KOPT-K1 (cell line): ENCODE results near the gene SNRK.

Experiments used
- H3K27ac ChIP-seq: fragments of 200-600 bp; sonication (generic); 2 replicates; pipeline ENCODE4 v1.5.1; 2016; ENCODE audit warnings: antibody characterized with exemption, mild to moderate bottlenecking, low read depth, low read length; ENCODE audit not compliant: poor library complexity, severe bottlenecking
- H3K36me3 ChIP-seq: fragments of 200-600 bp; sonication (generic); 2 replicates; pipeline ENCODE4 v1.5.1; 2017; ENCODE audit warnings: antibody characterized with exemption, mild to moderate bottlenecking, low read length, moderate library complexity; ENCODE audit not compliant: insufficient read depth
- H3K9me3 ChIP-seq: fragments of 200-600 bp; sonication (generic); 2 replicates; pipeline ENCODE4 v1.5.1; 2017; ENCODE audit warnings: antibody characterized with exemption, low read length, mild to moderate bottlenecking; ENCODE audit not compliant: insufficient read depth, poor library complexity, severe bottlenecking

Gene SNRK

GRCh38 chr3:43256714-43257461, 29.5 kb upstream of the SNRK start:
- Histone ChIP-seq H3K27ac (no peak overlapping the region), H3K36me3 (no peaks in the 10 kb centered on the region), H3K9me3 (no peaks in the 10 kb centered on the region)

- Histone ChIP-seq H3K36me3 (no peaks in the 10 kb centered on the region), H3K27ac (no peak overlapping the region), H3K9me3 (no peaks in the 10 kb centered on the region)
Measured at GRCh38 chr3:43257850-43258249, 28.5 kb upstream of the SNRK start.

GRCh38 chr3:43259626-43260025, 26.7 kb upstream of the SNRK start:
- no peaks in the 10 kb centered on the region for H3K36me3 ChIP-seq
- H3K27ac ChIP-seq = no peak overlapping the region
- H3K9me3 ChIP-seq = no peaks in the 10 kb centered on the region

- H3K9me3 ChIP-seq = no peaks in the 10 kb centered on the region
- no peak overlapping the region for H3K27ac ChIP-seq
Measured at GRCh38 chr3:43260412-43260811, 25.9 kb upstream of the SNRK start.

GRCh38 chr3:43262194-43262593, 24.1 kb upstream of the SNRK start:
- H3K27ac ChIP-seq = no peak overlapping the region

More at GRCh38 chr3:43260412-43260811, 25.9 kb upstream of the SNRK start:
- no peaks in the 10 kb centered on the region for H3K36me3 ChIP-seq

GRCh38 chr3:43266451-43266850, 19.9 kb upstream of the SNRK start:
- no peaks in the 10 kb centered on the region for H3K9me3 ChIP-seq
- H3K27ac ChIP-seq = no peak overlapping the region

More at GRCh38 chr3:43262194-43262593, 24.1 kb upstream of the SNRK start:
- no peaks in the 10 kb centered on the region for H3K36me3 ChIP-seq
- no peaks in the 10 kb centered on the region for H3K9me3 ChIP-seq

GRCh38 chr3:43266995-43267394, 19.3 kb upstream of the SNRK start:
- H3K9me3 ChIP-seq = no peaks in the 10 kb centered on the region
- no peak overlapping the region for H3K27ac ChIP-seq
- no peaks in the 10 kb centered on the region for H3K36me3 ChIP-seq

More at GRCh38 chr3:43266451-43266850, 19.9 kb upstream of the SNRK start:
- H3K36me3 ChIP-seq = no peaks in the 10 kb centered on the region

GRCh38 chr3:43268636-43269035, 17.7 kb upstream of the SNRK start:
- H3K27ac ChIP-seq = no peak overlapping the region
- no peaks in the 10 kb centered on the region for H3K9me3 ChIP-seq

GRCh38 chr3:43270078-43270477, 16.3 kb upstream of the SNRK start:
- H3K27ac ChIP-seq = no peak overlapping the region

More at GRCh38 chr3:43268636-43269035, 17.7 kb upstream of the SNRK start:
- no peaks in the 10 kb centered on the region for H3K36me3 ChIP-seq

GRCh38 chr3:43273416-43273815, 12.9 kb upstream of the SNRK start:
- Histone ChIP-seq H3K36me3 (no peaks in the 10 kb centered on the region), H3K27ac (no peak overlapping the region)

More at GRCh38 chr3:43270078-43270477, 16.3 kb upstream of the SNRK start:
- H3K36me3 ChIP-seq = no peaks in the 10 kb centered on the region
- no peaks in the 10 kb centered on the region for H3K9me3 ChIP-seq

GRCh38 chr3:43279082-43279481, 7.3 kb upstream of the SNRK start:
- Histone ChIP-seq H3K36me3 (no peaks in the 10 kb centered on the region), H3K27ac (no peak overlapping the region), H3K9me3 (no peaks in the 10 kb centered on the region)

More at GRCh38 chr3:43273416-43273815, 12.9 kb upstream of the SNRK start:
- no peaks in the 10 kb centered on the region for H3K9me3 ChIP-seq

- H3K9me3 ChIP-seq = no peaks in the 10 kb centered on the region
- H3K27ac ChIP-seq = no peak overlapping the region
- H3K36me3 ChIP-seq = no peaks in the 10 kb centered on the region
Measured at GRCh38 chr3:43279532-43279931, 6.8 kb upstream of the SNRK start.

GRCh38 chr3:43281020-43281419, 5.3 kb upstream of the SNRK start:
- Histone ChIP-seq H3K36me3 (no peaks in the 10 kb centered on the region), H3K27ac (no peak overlapping the region), H3K9me3 (no peaks in the 10 kb centered on the region)

GRCh38 chr3:43284171-43284570, 2.2 kb upstream of the SNRK start:
- Histone ChIP-seq H3K27ac (no peak overlapping the region), H3K36me3 (no peaks in the 10 kb centered on the region), H3K9me3 (no peaks in the 10 kb centered on the region)

- H3K36me3 ChIP-seq = peaks cover 4% of the 10 kb centered on the region
- no peaks in the 10 kb centered on the region for H3K9me3 ChIP-seq
- no peak overlapping the region for H3K27ac ChIP-seq
Measured at GRCh38 chr3:43285644-43286043, 696 bp upstream of the SNRK start.
